ENCODE results near the gene PTGER4.

GRCh38 chr5:40660751-40661150 is 19.0 kb upstream of the PTGER4 start:
- TF ChIP-seq ZNF274 (IDR thresholded peaks at IDR 0.05; ENCODE audit: low read depth, low read length) (no peak), YY1 (IDR thresholded peaks at IDR 0.05; ENCODE audit: insufficient read depth, insufficient read length) (no peak)

All from NT2/D1 (cell line).